ENCODE results near the gene ATRAID.

- no peak for TF ChIP-seq CTCF (IDR thresholded peaks at IDR 0.05)
- no peak for TF ChIP-seq POLR2A (IDR thresholded peaks at IDR 0.05)
Observed at GRCh38 chr2:27237341-27237945, 25.6 kb downstream of the ATRAID start.
